Duodenal mucosa (tissue), 2 donors: ENCODE results near the gene QSER1.

Experiments used
- H3K27ac ChIP-seq: one replicate; pipeline ENCODE4 v1.7.0; 2013; ENCODE audit warnings: low read depth, low read length
- H3K27me3 ChIP-seq, 2 donors: one replicate each; pipeline ENCODE4 v1.7.0; 2013; ENCODE audit warnings: low read length in 2 of 2, control low read depth in 1 of 2; ENCODE audit not compliant: insufficient read depth in 2 of 2, control insufficient read depth in 1 of 2
- H3K36me3 ChIP-seq, 2 donors: one replicate each; pipeline ENCODE4 v1.7.0; 2013; ENCODE audit warnings: low read length in 2 of 2, control low read depth in 1 of 2; ENCODE audit not compliant: insufficient read depth in 2 of 2, control insufficient read depth in 1 of 2
- H3K4me1 ChIP-seq, 2 donors: one replicate each; pipeline ENCODE4 v1.7.0; 2013; ENCODE audit warnings: low read length in 2 of 2, control low read depth in 1 of 2; ENCODE audit not compliant: insufficient read depth in 2 of 2, control insufficient read depth in 1 of 2
- H3K4me3 ChIP-seq, 2 donors: one replicate each; pipeline ENCODE4 v1.7.0; 2013; ENCODE audit warnings: low read length in 2 of 2, low read depth in 1 of 2
- H3K9ac ChIP-seq, 2 donors: one replicate each; pipeline ENCODE4 v1.7.0; 2013; ENCODE audit warnings: low read length in 2 of 2, low read depth in 1 of 2
- H3K9me3 ChIP-seq, 2 donors: one replicate each; pipeline ENCODE4 v1.7.0; 2013; ENCODE audit warnings: low read length in 2 of 2, control low read depth in 1 of 2; ENCODE audit not compliant: control insufficient read depth in 1 of 2

QSER1 gene

DNA sequence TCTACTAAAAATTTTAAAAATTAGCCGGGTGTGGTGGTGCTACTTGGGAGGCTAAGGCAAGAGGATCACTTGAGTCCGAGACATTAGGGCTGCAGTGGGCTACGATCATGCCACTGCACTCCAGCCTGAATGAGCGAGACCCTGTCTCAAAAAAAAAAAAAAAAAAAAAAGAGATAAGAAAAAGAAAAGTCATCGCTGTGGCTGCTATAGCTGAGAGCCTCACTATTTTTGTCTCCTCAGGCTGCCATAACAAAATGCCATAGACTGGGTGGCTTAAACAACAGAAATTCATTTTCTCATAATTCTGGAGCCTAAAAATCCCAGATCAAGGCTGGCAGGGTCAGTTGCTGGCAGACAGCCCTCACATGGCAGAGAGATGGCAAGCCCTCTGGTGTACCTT, 93.0 kb downstream of the QSER1 start:
- Histone ChIP-seq H3K27me3 (no peaks in the 10 kb centered on the region), H3K27ac (no peak overlapping the region), H3K4me1 (no peaks in the 10 kb centered on the region), H3K36me3 (no peaks in the 10 kb centered on the region), H3K4me3 (no peak overlapping the region), H3K9me3 (no peaks in the 10 kb centered on the region), H3K9ac (no peak overlapping the region)

DNA sequence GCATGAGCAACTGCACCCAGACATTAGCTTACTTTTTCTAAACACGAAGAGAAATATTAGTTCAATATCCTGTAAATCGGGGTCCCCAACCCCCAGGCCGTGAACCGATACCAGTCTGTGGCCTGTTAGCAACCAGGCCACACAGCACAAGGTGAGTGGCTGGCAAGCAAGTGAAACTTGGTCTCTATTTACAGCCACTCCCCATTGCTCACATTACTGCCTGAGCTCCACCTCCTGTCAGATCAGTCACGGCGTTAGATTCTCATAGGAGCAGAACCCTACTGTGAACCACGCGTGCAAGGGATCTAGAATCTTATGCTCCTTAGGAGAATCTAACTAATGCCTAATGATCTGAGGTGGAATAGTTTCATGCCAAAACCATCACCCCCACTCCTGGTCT, 95.2 kb downstream of the QSER1 start:
- H3K27ac ChIP-seq: no peak overlapping the region
- no peaks in the 10 kb centered on the region for H3K4me1 ChIP-seq
- no peak overlapping the region for H3K9ac ChIP-seq
- H3K9me3 ChIP-seq: peaks cover 0 to 4% of the 10 kb centered on the region in 2 donors
- no peaks in the 10 kb centered on the region for H3K27me3 ChIP-seq
- peak overlapping the region in 1 of 2 donors; percentile 14 for H3K4me3 ChIP-seq
- no peaks in the 10 kb centered on the region for H3K36me3 ChIP-seq

DNA sequence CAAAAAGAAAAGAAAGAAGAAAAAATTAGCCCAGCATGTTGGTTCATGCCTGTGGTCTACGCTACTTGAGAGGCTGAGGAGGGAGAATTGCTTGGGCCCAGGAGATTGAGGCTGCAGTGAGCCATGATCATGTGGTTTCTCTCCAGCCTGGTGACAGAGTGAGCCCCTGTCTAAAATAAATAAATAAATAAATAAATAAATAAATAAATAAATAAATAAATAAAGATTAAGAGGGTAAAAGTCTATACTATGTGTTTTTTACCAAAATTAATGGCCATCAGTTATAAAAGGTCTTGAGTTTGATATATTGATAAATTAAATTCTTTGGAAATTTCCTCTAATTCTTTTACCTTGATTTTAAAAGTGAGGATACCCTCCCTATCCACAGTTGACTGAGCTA, 97.9 kb downstream of the QSER1 start:
- Histone ChIP-seq H3K4me3 (no peak overlapping the region), H3K4me1 (no peaks in the 10 kb centered on the region), H3K9ac (no peak overlapping the region), H3K9me3 (peaks cover 0 to 4% of the 10 kb centered on the region in 2 donors), H3K27me3 (no peaks in the 10 kb centered on the region), H3K36me3 (no peaks in the 10 kb centered on the region), H3K27ac (no peak overlapping the region)

DNA sequence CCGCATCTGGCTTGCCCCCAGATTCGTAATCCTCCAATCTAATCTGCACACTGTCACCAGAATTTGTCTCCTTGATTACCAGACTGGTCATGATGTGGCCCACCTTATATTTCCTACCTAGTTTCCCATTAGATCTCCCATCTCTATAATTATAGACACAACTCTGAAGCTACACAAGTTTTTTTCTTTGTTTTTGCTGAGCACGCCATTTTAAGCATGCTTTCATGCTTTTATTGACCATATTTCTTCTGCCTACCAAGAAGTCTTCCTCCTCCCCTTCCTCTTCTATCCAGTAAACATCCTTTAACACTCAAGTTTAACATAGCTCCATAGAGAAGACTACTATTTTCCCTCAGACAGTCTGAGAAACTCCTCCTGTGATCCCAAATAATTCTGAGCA, 98.8 kb downstream of the QSER1 start:
- no peak overlapping the region for H3K9ac ChIP-seq

DNA sequence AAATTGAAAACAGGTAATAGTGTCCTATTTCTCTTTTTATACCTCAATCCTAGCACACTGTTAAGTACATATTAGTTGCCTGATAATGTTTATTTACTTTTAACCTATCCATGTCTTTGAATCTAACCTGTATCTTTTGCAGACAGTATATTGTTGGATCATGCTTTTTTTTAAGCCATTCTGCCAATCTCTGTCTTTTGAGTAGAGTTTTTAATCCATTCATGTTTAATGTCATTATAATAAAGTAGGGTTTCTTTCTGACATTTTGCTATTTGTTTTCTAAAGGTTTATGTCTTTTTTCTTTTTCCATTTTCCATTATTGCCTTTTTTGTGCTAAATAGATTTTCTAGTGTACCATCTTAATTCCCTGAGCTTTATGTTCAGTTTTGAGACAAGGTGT, 99.3 kb downstream of the QSER1 start:
- no peaks in the 10 kb centered on the region for H3K27me3 ChIP-seq
- no peak overlapping the region for H3K9ac ChIP-seq

More for the DNA sequence above, 98.8 kb downstream of the QSER1 start:
- H3K27ac ChIP-seq: no peak overlapping the region
- H3K4me3 ChIP-seq: no peak overlapping the region
- no peaks in the 10 kb centered on the region for H3K4me1 ChIP-seq
- peaks cover 0 to 4% of the 10 kb centered on the region in 2 donors for H3K9me3 ChIP-seq
- H3K27me3 ChIP-seq: no peaks in the 10 kb centered on the region
- H3K36me3 ChIP-seq: no peaks in the 10 kb centered on the region

DNA sequence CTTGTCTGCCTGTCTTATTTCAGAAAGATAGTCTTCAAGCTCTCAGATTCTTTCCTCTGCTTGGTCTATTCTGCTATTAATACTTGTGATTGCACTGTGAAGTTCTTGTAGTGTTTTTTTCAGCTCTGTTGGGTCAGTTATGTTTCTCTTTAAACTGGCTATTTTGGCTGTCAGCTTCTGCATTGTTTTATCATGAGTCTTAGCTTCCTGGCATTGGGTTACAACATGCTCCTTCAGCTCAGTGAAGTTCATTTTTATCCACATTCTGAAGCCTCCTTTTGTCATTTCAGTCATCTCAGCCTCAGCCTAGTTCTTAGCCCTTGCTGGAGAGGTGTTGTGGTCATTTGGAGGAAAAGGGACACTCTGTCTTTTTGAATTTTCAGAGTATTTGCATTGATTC, 107.6 kb downstream of the QSER1 start:
- no peaks in the 10 kb centered on the region for H3K27me3 ChIP-seq

More for the DNA sequence above, 99.3 kb downstream of the QSER1 start:
- Histone ChIP-seq H3K4me1 (no peaks in the 10 kb centered on the region), H3K27ac (no peak overlapping the region), H3K4me3 (no peak overlapping the region), H3K9me3 (peaks cover 0 to 4% of the 10 kb centered on the region in 2 donors), H3K36me3 (no peaks in the 10 kb centered on the region)

DNA sequence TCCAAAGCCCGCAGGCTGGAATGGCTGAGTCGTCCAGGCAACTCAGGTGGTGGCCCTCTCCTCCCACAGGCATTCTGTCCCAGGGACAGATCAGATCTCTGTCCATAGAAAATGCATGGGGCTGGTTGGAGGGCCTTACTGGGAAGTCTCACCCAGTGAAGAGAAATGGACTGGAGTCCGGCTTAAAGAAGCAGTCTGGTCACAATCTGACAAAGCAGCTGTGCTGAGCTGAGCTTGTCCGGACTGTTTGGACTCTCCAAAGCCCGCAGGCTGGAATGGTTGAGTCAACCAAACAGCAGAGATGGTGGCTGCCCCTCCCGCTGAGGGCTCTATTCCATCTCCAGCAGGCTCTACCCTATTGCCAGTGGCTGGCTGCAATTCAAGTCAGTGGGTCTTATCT, 108.7 kb downstream of the QSER1 start:
- Histone ChIP-seq H3K36me3 (no peaks in the 10 kb centered on the region), H3K4me3 (no peak overlapping the region), H3K27me3 (no peaks in the 10 kb centered on the region), H3K4me1 (no peaks in the 10 kb centered on the region), H3K9ac (no peak overlapping the region), H3K9me3 (no peaks in the 10 kb centered on the region), H3K27ac (no peak overlapping the region)

More for the DNA sequence above, 107.6 kb downstream of the QSER1 start:
- no peak overlapping the region for H3K4me3 ChIP-seq
- H3K9me3 ChIP-seq: no peaks in the 10 kb centered on the region
- H3K27ac ChIP-seq: no peak overlapping the region
- no peaks in the 10 kb centered on the region for H3K4me1 ChIP-seq
- no peaks in the 10 kb centered on the region for H3K36me3 ChIP-seq
- H3K9ac ChIP-seq: no peak overlapping the region

DNA sequence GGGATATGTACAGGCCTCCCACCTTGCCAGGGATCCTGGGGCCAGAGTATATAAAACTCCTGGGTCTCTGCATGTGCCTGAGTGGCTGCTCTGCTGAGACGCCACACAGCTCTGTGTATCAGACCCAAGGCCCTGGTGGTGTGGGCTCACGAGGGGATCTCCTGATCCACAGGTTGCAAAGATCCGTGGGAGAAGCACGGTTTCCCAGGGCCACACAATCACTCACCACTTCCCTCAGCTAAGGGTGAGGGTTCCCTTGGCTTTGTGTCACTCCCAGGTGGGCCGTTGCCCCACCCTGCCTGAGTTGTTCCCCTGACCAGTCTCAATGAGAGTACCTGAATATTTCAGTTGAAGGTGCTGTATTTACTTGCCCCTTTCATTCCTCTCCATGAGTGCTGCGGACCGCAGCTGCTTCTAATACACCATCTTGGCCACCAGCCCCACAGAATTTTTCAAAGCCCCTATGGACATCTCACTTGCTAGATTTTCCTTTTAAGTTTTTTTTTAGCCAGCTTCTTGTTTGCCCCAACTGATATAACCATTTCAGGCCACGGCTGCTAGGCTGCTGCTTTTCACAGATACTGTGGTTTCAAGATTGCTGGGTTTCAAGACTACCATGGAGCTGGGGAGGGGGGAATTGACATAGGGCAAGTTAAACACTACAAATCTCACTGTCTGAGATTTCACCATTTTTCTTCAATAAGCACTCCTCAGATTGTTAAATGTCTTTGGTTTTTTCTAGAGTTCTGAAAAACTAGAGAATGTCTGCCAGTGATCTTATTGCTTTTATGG, 109.3 kb downstream of the QSER1 start:
- Histone ChIP-seq H3K9me3 (no peaks in the 10 kb centered on the region), H3K4me1 (no peaks in the 10 kb centered on the region), H3K27me3 (no peaks in the 10 kb centered on the region), H3K9ac (no peak overlapping the region), H3K27ac (no peak overlapping the region), H3K36me3 (no peaks in the 10 kb centered on the region), H3K4me3 (no peak overlapping the region)

DNA sequence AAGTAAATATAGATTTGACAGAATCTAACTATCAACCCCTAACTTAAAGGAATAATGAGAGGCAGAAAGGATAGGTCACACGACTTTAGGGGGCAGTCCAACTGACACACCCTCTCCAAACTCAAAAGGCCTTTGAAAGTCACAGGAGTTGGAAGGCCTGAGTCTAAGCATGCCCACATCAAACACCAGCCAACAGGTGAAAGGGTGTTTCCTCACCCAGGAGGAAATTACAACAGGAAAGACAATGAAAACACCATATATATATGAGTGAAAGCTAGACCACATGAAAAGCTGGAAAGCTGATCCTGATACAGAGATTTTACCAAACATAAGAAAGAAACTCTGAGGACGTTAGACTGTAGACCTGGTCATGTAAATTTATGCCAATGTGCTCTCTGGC, 112.6 kb downstream of the QSER1 start:
- H3K36me3 ChIP-seq: no peaks in the 10 kb centered on the region
- no peaks in the 10 kb centered on the region for H3K4me1 ChIP-seq
- H3K9me3 ChIP-seq: no peaks in the 10 kb centered on the region
- H3K27ac ChIP-seq: no peak overlapping the region
- no peaks in the 10 kb centered on the region for H3K27me3 ChIP-seq
- H3K9ac ChIP-seq: no peak overlapping the region
- H3K4me3 ChIP-seq: no peak overlapping the region

DNA sequence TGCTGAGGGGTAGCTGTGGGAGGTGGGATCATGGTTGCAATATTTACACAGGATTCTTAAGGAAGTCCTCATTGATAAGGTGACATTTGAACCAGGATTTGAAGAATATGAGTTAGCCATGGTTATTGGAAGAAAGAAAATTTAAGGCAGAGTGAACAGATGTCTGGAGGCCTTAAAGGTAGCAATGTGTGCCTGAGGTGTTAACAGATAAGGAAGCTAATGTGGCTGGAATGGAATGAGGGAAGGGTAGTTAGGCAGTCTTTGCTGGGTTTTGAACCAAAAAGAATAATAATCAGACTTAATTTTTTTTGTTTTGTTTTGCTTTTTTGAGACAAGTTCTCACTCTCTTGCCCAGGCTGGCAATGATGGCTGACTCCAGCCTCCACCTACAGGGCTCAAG, 113.4 kb downstream of the QSER1 start:
- Histone ChIP-seq H3K27ac (no peak overlapping the region), H3K9me3 (no peaks in the 10 kb centered on the region), H3K4me1 (no peaks in the 10 kb centered on the region), H3K36me3 (no peaks in the 10 kb centered on the region), H3K27me3 (no peaks in the 10 kb centered on the region), H3K4me3 (no peak overlapping the region), H3K9ac (no peak overlapping the region)
